GM12878 (cell line): Measurements from ENCODE around the gene KTN1. TPM values are rescaled to one million over a fixed set of nuclear protein-coding genes. Genes with fewer than 3 reads are reported as not detected.

Experiments
- BHLHE40 ChIP-seq, 2 experiments: fragments of 450-650 bp in 1 of 2; IDR thresholded peaks; 2 replicates each; pipeline ENCODE4 v1.6.1; 2011 to 2017; ENCODE audit warnings: low read depth in 2 of 2, borderline replicate concordance in 1 of 2, improper control_type of control experiment in 1 of 2, low read length in 1 of 2, mild to moderate bottlenecking in 1 of 2
- CHD2 ChIP-seq: IDR thresholded peaks from 2 replicates; pipeline ENCODE4 v1.6.1; 2011; ENCODE audit warnings: low read depth, low read length, improper control_type of control experiment, borderline replicate concordance
- CHD4 ChIP-seq: fragments of 200-600 bp; sonication (generic); IDR thresholded peaks from 2 replicates; pipeline ENCODE4 v1.6.1; 2016; ENCODE audit warnings: mild to moderate bottlenecking
- CREB1 ChIP-seq: IDR thresholded peaks from 2 replicates; pipeline ENCODE4 v1.6.1; 2012; ENCODE audit warnings: low read depth, mild to moderate bottlenecking, inconsistent platforms
- ETV6 ChIP-seq, 2 experiments: fragments of 450-650 bp in 1 of 2; IDR thresholded peaks in 1 of 2; conservative IDR thresholded peaks in 1 of 2; 2 replicates each; pipeline ENCODE4 v1.6.1; 2014; ENCODE audit warnings: antibody characterized with exemption in 1 of 2, borderline replicate concordance in 1 of 2, low read depth in 1 of 2, mild to moderate bottlenecking in 1 of 2, moderate library complexity in 1 of 2
- FOXK2 ChIP-seq: fragments of 450-650 bp; IDR thresholded peaks from 2 replicates; pipeline ENCODE4 v1.6.1; 2017; ENCODE audit warnings: mild to moderate bottlenecking, moderate library complexity
- HDGF ChIP-seq: fragments of 450-650 bp; IDR thresholded peaks from 2 replicates; pipeline ENCODE4 v1.6.1; 2016; ENCODE audit warnings: antibody characterized with exemption
- IKZF2 ChIP-seq, 2 experiments: fragments of 450-650 bp; IDR thresholded peaks; 2 replicates each; pipeline ENCODE4 v1.6.1; 2017; ENCODE audit warnings: mild to moderate bottlenecking in 2 of 2, moderate library complexity in 2 of 2
- JUNB ChIP-seq: IDR thresholded peaks from 2 replicates; pipeline ENCODE4 v1.6.1; 2016; ENCODE audit warnings: antibody characterized with exemption, mild to moderate bottlenecking
- MTA3 ChIP-seq: IDR thresholded peaks from 2 replicates; pipeline ENCODE4 v1.6.1; 2012; ENCODE audit warnings: low read length, inconsistent platforms, borderline replicate concordance
- NFIC ChIP-seq: IDR thresholded peaks from 2 replicates; pipeline ENCODE4 v1.6.1; 2012; ENCODE audit warnings: low read depth, mild to moderate bottlenecking, inconsistent platforms, low read length, moderate library complexity
- RCOR1 ChIP-seq: conservative IDR thresholded peaks from 2 replicates; pipeline ENCODE4 v1.6.1; 2012; ENCODE audit warnings: low read depth, low read length, improper control_type of control experiment
- SMAD1 ChIP-seq: fragments of 450-650 bp; IDR thresholded peaks from 2 replicates; pipeline ENCODE4 v1.6.1; 2018; ENCODE audit warnings: mild to moderate bottlenecking, low read depth; ENCODE audit not compliant: partially characterized antibody
- STAT3 ChIP-seq: IDR thresholded peaks from 2 replicates; pipeline ENCODE4 v1.6.1; 2011; ENCODE audit warnings: low read depth, low read length, improper control_type of control experiment
- ZZZ3 ChIP-seq: IDR thresholded peaks from 2 replicates; pipeline ENCODE4 v1.6.1; 2011; ENCODE audit warnings: low read depth; ENCODE audit not compliant: control insufficient read depth, insufficient read length
- polyA plus RNA-seq, 11 experiments: library from polyadenylated mRNA; depleted of rRNA in 4 of 11; unstranded in 6 of 11; stranded (reverse) in 5 of 11; fragments of >200 nt; fragmentation: Nextera tagmentation in 4 of 11; fragmentation: Illumina TruSeq in 1 of 11; extraction: Ambion mirVana in 4 of 11; extraction: Trizol in 1 of 11; gene quantifications; 1 replicate in 1 of 11; 2 replicates in 10 of 11; pipeline versions ENCODE4 v1.2.1 to v1.2.3, GENCODE V29; 2011 to 2016; ENCODE audit warnings: inconsistent platforms in 2 of 11, missing spikeins in 2 of 11, low read depth in 1 of 11
- total RNA-seq, 4 experiments: library from RNA; depleted of rRNA in 3 of 4; stranded (reverse); fragments of >200 nt in 3 of 4; fragmentation: Illumina TruSeq in 1 of 4; extraction: Trizol in 1 of 4; gene quantifications; 2 replicates each; pipeline versions ENCODE4 v1.2.1 to v1.2.3, GENCODE V29; 2013 to 2021
- TF ChIP-seq, protein P1 (sequence below): fragments of 450-650 bp; IDR thresholded peaks from 2 replicates; pipeline ENCODE4 v1.6.1; 2018; ENCODE audit warnings: mild to moderate bottlenecking, low read depth, moderate library complexity; ENCODE audit not compliant: partially characterized antibody
- TF ChIP-seq, protein P2 (sequence below): fragments of 450-650 bp; IDR thresholded peaks from 2 replicates; pipeline ENCODE4 v1.6.1; 2017; ENCODE audit warnings: low read depth, mild to moderate bottlenecking, moderate library complexity
- TF ChIP-seq, protein P3 (sequence below): IDR thresholded peaks from 2 replicates; pipeline ENCODE4 v1.6.1; 2012; ENCODE audit warnings: improper control_type of control experiment, low read depth, low read length; ENCODE audit not compliant: insufficient replicate concordance

Gene KTN1
- total and polyA plus RNA-seq, 10 of the 15 experiments (the other 5 are each of a cell fraction or from before 2014, with no cell fraction given), result 50.6 to 154 (median 84.2) TPM

DNA sequence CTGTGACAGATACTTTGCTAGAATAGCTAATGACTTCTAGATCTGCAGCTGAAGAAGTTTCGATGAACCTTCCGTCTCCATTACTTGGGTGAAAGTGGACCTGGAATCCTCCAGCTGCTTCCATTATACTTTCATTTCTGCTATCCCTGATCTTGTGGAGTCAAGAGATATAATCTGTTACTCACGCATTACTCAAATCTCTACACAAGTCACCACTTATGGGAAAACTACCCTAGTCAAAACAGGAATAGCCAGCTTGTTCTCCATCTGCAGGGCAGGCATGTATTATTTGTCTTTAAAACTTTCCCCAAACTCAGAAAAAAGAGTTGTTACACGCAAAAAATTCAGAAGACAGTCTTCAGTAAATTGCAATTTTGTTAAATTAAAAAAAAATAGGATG lies 2.8 kb upstream of the KTN1 start (continued):
- TF ChIP-seq, protein P1, sequence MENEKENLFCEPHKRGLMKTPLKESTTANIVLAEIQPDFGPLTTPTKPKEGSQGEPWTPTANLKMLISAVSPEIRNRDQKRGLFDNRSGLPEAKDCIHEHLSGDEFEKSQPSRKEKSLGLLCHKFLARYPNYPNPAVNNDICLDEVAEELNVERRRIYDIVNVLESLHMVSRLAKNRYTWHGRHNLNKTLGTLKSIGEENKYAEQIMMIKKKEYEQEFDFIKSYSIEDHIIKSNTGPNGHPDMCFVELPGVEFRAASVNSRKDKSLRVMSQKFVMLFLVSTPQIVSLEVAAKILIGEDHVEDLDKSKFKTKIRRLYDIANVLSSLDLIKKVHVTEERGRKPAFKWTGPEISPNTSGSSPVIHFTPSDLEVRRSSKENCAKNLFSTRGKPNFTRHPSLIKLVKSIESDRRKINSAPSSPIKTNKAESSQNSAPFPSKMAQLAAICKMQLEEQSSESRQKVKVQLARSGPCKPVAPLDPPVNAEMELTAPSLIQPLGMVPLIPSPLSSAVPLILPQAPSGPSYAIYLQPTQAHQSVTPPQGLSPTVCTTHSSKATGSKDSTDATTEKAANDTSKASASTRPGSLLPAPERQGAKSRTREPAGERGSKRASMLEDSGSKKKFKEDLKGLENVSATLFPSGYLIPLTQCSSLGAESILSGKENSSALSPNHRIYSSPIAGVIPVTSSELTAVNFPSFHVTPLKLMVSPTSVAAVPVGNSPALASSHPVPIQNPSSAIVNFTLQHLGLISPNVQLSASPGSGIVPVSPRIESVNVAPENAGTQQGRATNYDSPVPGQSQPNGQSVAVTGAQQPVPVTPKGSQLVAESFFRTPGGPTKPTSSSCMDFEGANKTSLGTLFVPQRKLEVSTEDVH, result no peak
- TF ChIP-seq, protein P2, sequence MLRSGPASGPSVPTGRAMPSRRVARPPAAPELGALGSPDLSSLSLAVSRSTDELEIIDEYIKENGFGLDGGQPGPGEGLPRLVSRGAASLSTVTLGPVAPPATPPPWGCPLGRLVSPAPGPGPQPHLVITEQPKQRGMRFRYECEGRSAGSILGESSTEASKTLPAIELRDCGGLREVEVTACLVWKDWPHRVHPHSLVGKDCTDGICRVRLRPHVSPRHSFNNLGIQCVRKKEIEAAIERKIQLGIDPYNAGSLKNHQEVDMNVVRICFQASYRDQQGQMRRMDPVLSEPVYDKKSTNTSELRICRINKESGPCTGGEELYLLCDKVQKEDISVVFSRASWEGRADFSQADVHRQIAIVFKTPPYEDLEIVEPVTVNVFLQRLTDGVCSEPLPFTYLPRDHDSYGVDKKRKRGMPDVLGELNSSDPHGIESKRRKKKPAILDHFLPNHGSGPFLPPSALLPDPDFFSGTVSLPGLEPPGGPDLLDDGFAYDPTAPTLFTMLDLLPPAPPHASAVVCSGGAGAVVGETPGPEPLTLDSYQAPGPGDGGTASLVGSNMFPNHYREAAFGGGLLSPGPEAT, result no peak
- TF ChIP-seq FOXK2 (no peak), CHD2 (no peak), HDGF (no peak), CREB1 (no peak), CHD4 (no peak), SMAD1 (no peak), BHLHE40 (IDR thresholded peaks at IDR 0.05; ENCODE audit: borderline replicate concordance in 1 of 2, low read depth in 2 of 2, low read length in 1 of 2) (no peak), JUNB (peak; percentile 91), ETV6 (conservative IDR thresholded peaks at IDR 0.05 in 1 of 2, IDR thresholded peaks at IDR 0.05 in 1 of 2; ENCODE audit: borderline replicate concordance in 1 of 2, low read depth in 1 of 2) (peak in 1 of 2 experiments; percentile 49; a peak in 1 of 4 replicates), MTA3 (no peak), RCOR1 (no peak), IKZF2 (IDR thresholded peaks at IDR 0.05) (peak; percentile 30 to 44; a peak in 1 of 4 replicates), STAT3 (no peak), NFIC (peak; percentile 70; the same call in 1 of the 2 replicates), ZZZ3 (no peak)
- TF ChIP-seq, protein P3, sequence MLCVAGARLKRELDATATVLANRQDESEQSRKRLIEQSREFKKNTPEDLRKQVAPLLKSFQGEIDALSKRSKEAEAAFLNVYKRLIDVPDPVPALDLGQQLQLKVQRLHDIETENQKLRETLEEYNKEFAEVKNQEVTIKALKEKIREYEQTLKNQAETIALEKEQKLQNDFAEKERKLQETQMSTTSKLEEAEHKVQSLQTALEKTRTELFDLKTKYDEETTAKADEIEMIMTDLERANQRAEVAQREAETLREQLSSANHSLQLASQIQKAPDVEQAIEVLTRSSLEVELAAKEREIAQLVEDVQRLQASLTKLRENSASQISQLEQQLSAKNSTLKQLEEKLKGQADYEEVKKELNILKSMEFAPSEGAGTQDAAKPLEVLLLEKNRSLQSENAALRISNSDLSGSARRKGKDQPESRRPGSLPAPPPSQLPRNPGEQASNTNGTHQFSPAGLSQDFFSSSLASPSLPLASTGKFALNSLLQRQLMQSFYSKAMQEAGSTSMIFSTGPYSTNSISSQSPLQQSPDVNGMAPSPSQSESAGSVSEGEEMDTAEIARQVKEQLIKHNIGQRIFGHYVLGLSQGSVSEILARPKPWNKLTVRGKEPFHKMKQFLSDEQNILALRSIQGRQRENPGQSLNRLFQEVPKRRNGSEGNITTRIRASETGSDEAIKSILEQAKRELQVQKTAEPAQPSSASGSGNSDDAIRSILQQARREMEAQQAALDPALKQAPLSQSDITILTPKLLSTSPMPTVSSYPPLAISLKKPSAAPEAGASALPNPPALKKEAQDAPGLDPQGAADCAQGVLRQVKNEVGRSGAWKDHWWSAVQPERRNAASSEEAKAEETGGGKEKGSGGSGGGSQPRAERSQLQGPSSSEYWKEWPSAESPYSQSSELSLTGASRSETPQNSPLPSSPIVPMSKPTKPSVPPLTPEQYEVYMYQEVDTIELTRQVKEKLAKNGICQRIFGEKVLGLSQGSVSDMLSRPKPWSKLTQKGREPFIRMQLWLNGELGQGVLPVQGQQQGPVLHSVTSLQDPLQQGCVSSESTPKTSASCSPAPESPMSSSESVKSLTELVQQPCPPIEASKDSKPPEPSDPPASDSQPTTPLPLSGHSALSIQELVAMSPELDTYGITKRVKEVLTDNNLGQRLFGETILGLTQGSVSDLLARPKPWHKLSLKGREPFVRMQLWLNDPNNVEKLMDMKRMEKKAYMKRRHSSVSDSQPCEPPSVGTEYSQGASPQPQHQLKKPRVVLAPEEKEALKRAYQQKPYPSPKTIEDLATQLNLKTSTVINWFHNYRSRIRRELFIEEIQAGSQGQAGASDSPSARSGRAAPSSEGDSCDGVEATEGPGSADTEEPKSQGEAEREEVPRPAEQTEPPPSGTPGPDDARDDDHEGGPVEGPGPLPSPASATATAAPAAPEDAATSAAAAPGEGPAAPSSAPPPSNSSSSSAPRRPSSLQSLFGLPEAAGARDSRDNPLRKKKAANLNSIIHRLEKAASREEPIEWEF, result no peak
